Neural cell (in vitro differentiated cells): ENCODE measurements around the gene LTBP1. TPM values are rescaled to one million over a fixed set of nuclear protein-coding genes. Genes with fewer than 3 reads are reported as not detected.

Experiments used
- H2AFZ ChIP-seq: fragments of 200-600, 300-800 bp; sonication (generic), shearing (Covaris generic); 2 replicates; pipeline ENCODE4 v1.6.0; 2014; ENCODE audit warnings: low read depth, mild to moderate bottlenecking, antibody characterized with exemption, low read length, moderate library complexity
- H3F3A ChIP-seq: fragments of 200-600 bp; shearing (Covaris generic); 2 replicates; pipeline ENCODE4 v1.6.1; 2016; ENCODE audit warnings: mild to moderate bottlenecking, moderate library complexity, mixed read lengths, antibody characterized with exemption, low read length; ENCODE audit not compliant: insufficient read depth, poor library complexity, severe bottlenecking
- H3K27ac ChIP-seq: fragments of 200-600, 300-800 bp; sonication (generic), shearing (Covaris generic); 2 replicates; pipeline ENCODE4 v1.5.1; 2014; ENCODE audit warnings: mild to moderate bottlenecking, low read length, moderate library complexity
- H3K27me3 ChIP-seq: fragments of 300-800, 200-600 bp; sonication (generic), shearing (Covaris generic); 2 replicates; pipeline ENCODE4 v1.6.0; 2014; ENCODE audit warnings: mild to moderate bottlenecking, low read depth, low read length, moderate library complexity; ENCODE audit not compliant: insufficient read depth
- H3K36me3 ChIP-seq: fragments of 300-800, 200-600 bp; sonication (generic), shearing (Covaris generic); 2 replicates; pipeline ENCODE4 v1.5.1; 2014; ENCODE audit warnings: mild to moderate bottlenecking, antibody characterized with exemption, low read length, moderate library complexity; ENCODE audit not compliant: insufficient read depth
- H3K4me2 ChIP-seq: fragments of 300-800, 200-600 bp; sonication (generic), shearing (Covaris generic); 2 replicates; pipeline ENCODE4 v1.6.0; 2014; ENCODE audit warnings: mild to moderate bottlenecking, low read length
- H3K4me3 ChIP-seq: fragments of 300-800, 200-600 bp; sonication (generic), shearing (Covaris generic); 2 replicates; pipeline ENCODE4 v1.5.1; 2014; ENCODE audit warnings: mild to moderate bottlenecking, low read length, moderate library complexity
- H3K79me2 ChIP-seq: fragments of 200-600 bp; shearing (Covaris generic); replicated peaks from 2 replicates; pipeline ENCODE4 v1.6.0; 2014; ENCODE audit warnings: mild to moderate bottlenecking, low read length, moderate library complexity; ENCODE audit not compliant: insufficient read depth
- H3K9ac ChIP-seq: fragments of 300-800, 200-600 bp; sonication (generic), shearing (Covaris generic); 2 replicates; pipeline ENCODE4 v1.6.1; 2016; ENCODE audit warnings: mild to moderate bottlenecking, low read length, mixed read lengths
- H3K9me2 ChIP-seq: fragments of 200-600 bp; shearing (Covaris generic); 2 replicates; pipeline ENCODE4 v1.6.1; 2016; ENCODE audit warnings: mild to moderate bottlenecking, low read length, mixed read lengths; ENCODE audit not compliant: insufficient read depth
- H3K9me3 ChIP-seq: fragments of 200-600, 300-800 bp; sonication (generic), shearing (Covaris generic); 2 replicates; pipeline ENCODE4 v1.6.1; 2016; ENCODE audit warnings: mild to moderate bottlenecking, mixed run types, low read length, moderate library complexity, mixed read lengths
- H4K20me1 ChIP-seq: fragments of 200-600 bp; shearing (Covaris generic); 2 replicates; pipeline ENCODE4 v1.6.1; 2016; ENCODE audit warnings: mild to moderate bottlenecking, mixed run types; ENCODE audit not compliant: insufficient read depth
- CTCF ChIP-seq: fragments of 450-650 bp; IDR thresholded peaks from 2 replicates; pipeline ENCODE4 v1.5.1; 2014; ENCODE audit warnings: antibody characterized with exemption, mild to moderate bottlenecking, moderate library complexity; ENCODE audit not compliant: poor library complexity, severe bottlenecking
- EP300 ChIP-seq: fragments of 450-650 bp; conservative IDR thresholded peaks from 2 replicates; pipeline ENCODE4 v1.6.1; 2014; ENCODE audit warnings: antibody characterized with exemption, mild to moderate bottlenecking, moderate library complexity; ENCODE audit not compliant: poor library complexity, severe bottlenecking
- EZH2 ChIP-seq: fragments of 200-600, 300-800 bp; shearing (Covaris generic), sonication (generic); IDR thresholded peaks from 2 replicates; pipeline ENCODE4 v1.6.1; 2014; ENCODE audit warnings: antibody characterized with exemption, low read length, borderline replicate concordance, mild to moderate bottlenecking; ENCODE audit not compliant: insufficient read depth, poor library complexity, severe bottlenecking
- MXI1 ChIP-seq: fragments of 450-650 bp; conservative IDR thresholded peaks from 2 replicates; pipeline ENCODE4 v1.6.1; 2014; ENCODE audit warnings: antibody characterized with exemption, mild to moderate bottlenecking; ENCODE audit not compliant: poor library complexity, severe bottlenecking
- POLR2AphosphoS5 ChIP-seq: IDR thresholded peaks from 2 replicates; pipeline ENCODE4 v1.6.1; 2012
- RAD21 ChIP-seq: fragments of 450-650 bp; conservative IDR thresholded peaks from 2 replicates; pipeline ENCODE4 v1.6.1; 2014; ENCODE audit warnings: antibody characterized with exemption, mild to moderate bottlenecking, moderate library complexity
- SMC3 ChIP-seq: fragments of 450-650 bp; conservative IDR thresholded peaks from 2 replicates; pipeline ENCODE4 v1.6.1; 2014; ENCODE audit warnings: antibody characterized with exemption, mild to moderate bottlenecking, moderate library complexity; ENCODE audit not compliant: poor library complexity
- TAF1 ChIP-seq: IDR thresholded peaks from 2 replicates; pipeline ENCODE4 v1.6.1; 2012; ENCODE audit warnings: low read depth
- polyA plus RNA-seq: library from polyadenylated mRNA; depleted of rRNA; stranded (reverse); fragments of >200 nt; gene quantifications from 2 replicates; pipeline ENCODE4 v1.2.3, GENCODE V29; 2014
- TF ChIP-seq, protein P1 (sequence below): IDR thresholded peaks from 2 replicates; pipeline ENCODE4 v1.6.1; 2012; ENCODE audit warnings: borderline replicate concordance

Gene LTBP1
- polyA plus RNA-seq, 1 donor from 2014 or later, result 1.8 TPM

DNA sequence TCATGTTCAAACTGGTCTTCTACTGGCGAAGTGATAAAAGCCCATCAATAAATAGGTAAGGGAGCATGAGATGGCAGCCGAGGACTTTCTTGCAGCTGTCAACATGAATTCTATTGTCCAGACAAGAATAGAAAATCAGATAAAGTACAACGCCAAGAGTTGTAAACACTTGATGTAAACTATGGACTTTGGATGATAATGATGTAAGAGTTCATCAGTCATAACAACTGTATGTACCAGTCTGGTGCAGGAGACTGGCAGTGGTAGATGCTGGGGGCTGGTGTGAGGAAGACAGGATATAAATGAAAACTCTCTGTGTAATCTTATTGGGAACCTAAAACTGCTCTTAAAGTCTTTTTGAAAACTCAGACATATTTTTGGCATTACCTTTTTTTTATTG, 373.8 kb downstream of the LTBP1 start:
- Histone ChIP-seq H3K4me3 (no peak overlapping the region), H2AFZ (no peak overlapping the region), H3F3A (no peaks in the 10 kb centered on the region), H3K36me3 (no peaks in the 10 kb centered on the region), H3K9me3 (no peaks in the 10 kb centered on the region), H3K9ac (no peak overlapping the region), H3K9me2 (no peaks in the 10 kb centered on the region), H3K4me2 (no peak overlapping the region), H3K27ac (no peak overlapping the region), H3K79me2 (no peaks in the 10 kb centered on the region), H3K27me3 (no peaks in the 10 kb centered on the region), H4K20me1 (no peaks in the 10 kb centered on the region)
- TF ChIP-seq RAD21 (no peak), MXI1 (no peak), EZH2 (no peak), CTCF (no peak), EP300 (no peak), SMC3 (no peak), POLR2AphosphoS5 (no peak), TAF1 (no peak)
- TF ChIP-seq, protein P1, sequence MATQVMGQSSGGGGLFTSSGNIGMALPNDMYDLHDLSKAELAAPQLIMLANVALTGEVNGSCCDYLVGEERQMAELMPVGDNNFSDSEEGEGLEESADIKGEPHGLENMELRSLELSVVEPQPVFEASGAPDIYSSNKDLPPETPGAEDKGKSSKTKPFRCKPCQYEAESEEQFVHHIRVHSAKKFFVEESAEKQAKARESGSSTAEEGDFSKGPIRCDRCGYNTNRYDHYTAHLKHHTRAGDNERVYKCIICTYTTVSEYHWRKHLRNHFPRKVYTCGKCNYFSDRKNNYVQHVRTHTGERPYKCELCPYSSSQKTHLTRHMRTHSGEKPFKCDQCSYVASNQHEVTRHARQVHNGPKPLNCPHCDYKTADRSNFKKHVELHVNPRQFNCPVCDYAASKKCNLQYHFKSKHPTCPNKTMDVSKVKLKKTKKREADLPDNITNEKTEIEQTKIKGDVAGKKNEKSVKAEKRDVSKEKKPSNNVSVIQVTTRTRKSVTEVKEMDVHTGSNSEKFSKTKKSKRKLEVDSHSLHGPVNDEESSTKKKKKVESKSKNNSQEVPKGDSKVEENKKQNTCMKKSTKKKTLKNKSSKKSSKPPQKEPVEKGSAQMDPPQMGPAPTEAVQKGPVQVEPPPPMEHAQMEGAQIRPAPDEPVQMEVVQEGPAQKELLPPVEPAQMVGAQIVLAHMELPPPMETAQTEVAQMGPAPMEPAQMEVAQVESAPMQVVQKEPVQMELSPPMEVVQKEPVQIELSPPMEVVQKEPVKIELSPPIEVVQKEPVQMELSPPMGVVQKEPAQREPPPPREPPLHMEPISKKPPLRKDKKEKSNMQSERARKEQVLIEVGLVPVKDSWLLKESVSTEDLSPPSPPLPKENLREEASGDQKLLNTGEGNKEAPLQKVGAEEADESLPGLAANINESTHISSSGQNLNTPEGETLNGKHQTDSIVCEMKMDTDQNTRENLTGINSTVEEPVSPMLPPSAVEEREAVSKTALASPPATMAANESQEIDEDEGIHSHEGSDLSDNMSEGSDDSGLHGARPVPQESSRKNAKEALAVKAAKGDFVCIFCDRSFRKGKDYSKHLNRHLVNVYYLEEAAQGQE, result no peak

GRCh38 chr2:33321236-33321771, 374.6 kb downstream of the LTBP1 start:
- no peak overlapping the region for H3K4me2 ChIP-seq
- no peaks in the 10 kb centered on the region for H3K79me2 ChIP-seq
- H4K20me1 ChIP-seq, result no peaks in the 10 kb centered on the region
- H3K9ac ChIP-seq, result no peak overlapping the region
- no peak overlapping the region for H3K4me3 ChIP-seq
- H3K9me2 ChIP-seq, result no peaks in the 10 kb centered on the region
- no peaks in the 10 kb centered on the region for H3K27me3 ChIP-seq
- no peak overlapping the region for H2AFZ ChIP-seq
- no peak overlapping the region for H3K27ac ChIP-seq
- no peaks in the 10 kb centered on the region for H3F3A ChIP-seq
- TF ChIP-seq MXI1, result no peak
- TF ChIP-seq RAD21, result no peak
- TF ChIP-seq, protein P1, result no peak
- no peak for TF ChIP-seq SMC3
- no peak for TF ChIP-seq EZH2
- TF ChIP-seq EP300, result no peak
- TF ChIP-seq CTCF, result no peak
- TF ChIP-seq TAF1, result no peak
- no peaks in the 10 kb centered on the region for H3K9me3 ChIP-seq
- H3K36me3 ChIP-seq, result no peaks in the 10 kb centered on the region
